ENCODE data around the gene CHAT. TPM values are rescaled to one million over a fixed set of nuclear protein-coding genes. Genes with fewer than 3 reads are reported as not detected.

CHAT gene
- total RNA-seq, 1 experiment from 2014 or later: not detected

GRCh38 chr10:49593564-49593875, 20.3 kb upstream of the CHAT start:
- ChIA-PET CTCF (interaction anchor here (1.5 kb wide), 1 partner anchor 186 kb away, joined by 5 read pairs; no protein-coding TSS in a partner anchor), POLR2A (no interaction called here)
- ATAC-seq: peak; percentile 42
- H3K4me1 ChIP-seq (ENCODE audit: control insufficient read depth, insufficient read depth, low read length): peaks cover 2% of the 10 kb centered on the region; the same call in 1 of the 2 replicates
- BruUV-seq (replicated peaks): no TSS peak
- DNase-seq (ENCODE audit: low read depth, low spot score): no peak
- TF ChIP-seq, protein P1, sequence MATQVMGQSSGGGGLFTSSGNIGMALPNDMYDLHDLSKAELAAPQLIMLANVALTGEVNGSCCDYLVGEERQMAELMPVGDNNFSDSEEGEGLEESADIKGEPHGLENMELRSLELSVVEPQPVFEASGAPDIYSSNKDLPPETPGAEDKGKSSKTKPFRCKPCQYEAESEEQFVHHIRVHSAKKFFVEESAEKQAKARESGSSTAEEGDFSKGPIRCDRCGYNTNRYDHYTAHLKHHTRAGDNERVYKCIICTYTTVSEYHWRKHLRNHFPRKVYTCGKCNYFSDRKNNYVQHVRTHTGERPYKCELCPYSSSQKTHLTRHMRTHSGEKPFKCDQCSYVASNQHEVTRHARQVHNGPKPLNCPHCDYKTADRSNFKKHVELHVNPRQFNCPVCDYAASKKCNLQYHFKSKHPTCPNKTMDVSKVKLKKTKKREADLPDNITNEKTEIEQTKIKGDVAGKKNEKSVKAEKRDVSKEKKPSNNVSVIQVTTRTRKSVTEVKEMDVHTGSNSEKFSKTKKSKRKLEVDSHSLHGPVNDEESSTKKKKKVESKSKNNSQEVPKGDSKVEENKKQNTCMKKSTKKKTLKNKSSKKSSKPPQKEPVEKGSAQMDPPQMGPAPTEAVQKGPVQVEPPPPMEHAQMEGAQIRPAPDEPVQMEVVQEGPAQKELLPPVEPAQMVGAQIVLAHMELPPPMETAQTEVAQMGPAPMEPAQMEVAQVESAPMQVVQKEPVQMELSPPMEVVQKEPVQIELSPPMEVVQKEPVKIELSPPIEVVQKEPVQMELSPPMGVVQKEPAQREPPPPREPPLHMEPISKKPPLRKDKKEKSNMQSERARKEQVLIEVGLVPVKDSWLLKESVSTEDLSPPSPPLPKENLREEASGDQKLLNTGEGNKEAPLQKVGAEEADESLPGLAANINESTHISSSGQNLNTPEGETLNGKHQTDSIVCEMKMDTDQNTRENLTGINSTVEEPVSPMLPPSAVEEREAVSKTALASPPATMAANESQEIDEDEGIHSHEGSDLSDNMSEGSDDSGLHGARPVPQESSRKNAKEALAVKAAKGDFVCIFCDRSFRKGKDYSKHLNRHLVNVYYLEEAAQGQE (IDR thresholded peaks at IDR 0.05; ENCODE audit: insufficient read depth in 1 of 2, low read depth in 2 of 2, low read length in 1 of 2): no peak
- TF ChIP-seq, protein P2, sequence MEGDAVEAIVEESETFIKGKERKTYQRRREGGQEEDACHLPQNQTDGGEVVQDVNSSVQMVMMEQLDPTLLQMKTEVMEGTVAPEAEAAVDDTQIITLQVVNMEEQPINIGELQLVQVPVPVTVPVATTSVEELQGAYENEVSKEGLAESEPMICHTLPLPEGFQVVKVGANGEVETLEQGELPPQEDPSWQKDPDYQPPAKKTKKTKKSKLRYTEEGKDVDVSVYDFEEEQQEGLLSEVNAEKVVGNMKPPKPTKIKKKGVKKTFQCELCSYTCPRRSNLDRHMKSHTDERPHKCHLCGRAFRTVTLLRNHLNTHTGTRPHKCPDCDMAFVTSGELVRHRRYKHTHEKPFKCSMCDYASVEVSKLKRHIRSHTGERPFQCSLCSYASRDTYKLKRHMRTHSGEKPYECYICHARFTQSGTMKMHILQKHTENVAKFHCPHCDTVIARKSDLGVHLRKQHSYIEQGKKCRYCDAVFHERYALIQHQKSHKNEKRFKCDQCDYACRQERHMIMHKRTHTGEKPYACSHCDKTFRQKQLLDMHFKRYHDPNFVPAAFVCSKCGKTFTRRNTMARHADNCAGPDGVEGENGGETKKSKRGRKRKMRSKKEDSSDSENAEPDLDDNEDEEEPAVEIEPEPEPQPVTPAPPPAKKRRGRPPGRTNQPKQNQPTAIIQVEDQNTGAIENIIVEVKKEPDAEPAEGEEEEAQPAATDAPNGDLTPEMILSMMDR (IDR thresholded peaks at IDR 0.05): no peak
- TF ChIP-seq TCF7L2 (IDR thresholded peaks at IDR 0.05; ENCODE audit: low read depth, low read length) (no peak), POLR2AphosphoS5 (IDR thresholded peaks at IDR 0.05; ENCODE audit: low read depth, low read length) (no peak), SIN3A (IDR thresholded peaks at IDR 0.05; ENCODE audit: borderline replicate concordance, insufficient read depth, low read depth, low read length) (no peak)
- no peaks in the 10 kb centered on the region for H3K36me3 ChIP-seq (ENCODE audit: control insufficient read depth, insufficient read depth, low read length)
- in situ Hi-C loops (cut with HindIII; ENCODE audit: low pct_unique_long_range_greater_than_20kb, low sequenced_read_pairs) (no loop called here), intact Hi-C loops (cut with micrococcal nuclease; ENCODE audit: unreplicated experiment) (loop anchor here (5.0 to 10.0 kb wide), 3 partner anchors 189 to 629 kb away; no protein-coding TSS in a partner anchor)
- no peak overlapping the region for H3K27ac ChIP-seq (ENCODE audit: low read length)
- H3K4me3 ChIP-seq (ENCODE audit: low read depth in 2 of 2, low read length in 2 of 2): no peak overlapping the region
- H3K9me3 ChIP-seq (ENCODE audit: control insufficient read depth, insufficient read depth, low read depth, low read length): no peaks in the 10 kb centered on the region
- H3K27me3 ChIP-seq (ENCODE audit: control insufficient read depth, insufficient read depth, low read length): peaks cover 2% of the 10 kb centered on the region; the same call in 1 of the 2 replicates

GRCh38 chr10:49593998-49594397, 19.8 kb upstream of the CHAT start:
- no TSS peak for BruUV-seq (replicated peaks)
- no peaks in the 10 kb centered on the region for H3K36me3 ChIP-seq (ENCODE audit: control insufficient read depth, insufficient read depth, low read length)
- H3K27ac ChIP-seq (ENCODE audit: low read length): no peak overlapping the region
- ChIA-PET POLR2A (no interaction called here), CTCF (interaction anchor here (1.5 kb wide), 1 partner anchor 186 kb away, joined by 5 read pairs; no protein-coding TSS in a partner anchor)
- in situ Hi-C loops (cut with HindIII; ENCODE audit: low pct_unique_long_range_greater_than_20kb, low sequenced_read_pairs) (no loop called here), intact Hi-C loops (cut with micrococcal nuclease; ENCODE audit: unreplicated experiment) (loop anchor here (5.0 to 10.0 kb wide), 3 partner anchors 188 to 628 kb away; no protein-coding TSS in a partner anchor)
- DNase-seq (ENCODE audit: low read depth, low spot score) (no peak), ATAC-seq (no peak)
- H3K9me3 ChIP-seq (ENCODE audit: control insufficient read depth, insufficient read depth, low read depth, low read length): no peaks in the 10 kb centered on the region
- H3K4me3 ChIP-seq (ENCODE audit: low read depth in 2 of 2, low read length in 2 of 2): no peak overlapping the region
- H3K4me1 ChIP-seq (ENCODE audit: control insufficient read depth, insufficient read depth, low read length): peaks cover 2% of the 10 kb centered on the region; the same call in 1 of the 2 replicates
- H3K27me3 ChIP-seq (ENCODE audit: control insufficient read depth, insufficient read depth, low read length): peaks cover 2% of the 10 kb centered on the region; the same call in 1 of the 2 replicates
- TF ChIP-seq POLR2AphosphoS5 (IDR thresholded peaks at IDR 0.05; ENCODE audit: low read depth, low read length) (no peak), TCF7L2 (IDR thresholded peaks at IDR 0.05; ENCODE audit: low read depth, low read length) (no peak), SIN3A (IDR thresholded peaks at IDR 0.05; ENCODE audit: borderline replicate concordance, insufficient read depth, low read depth, low read length) (no peak)
- TF ChIP-seq, protein P1 (IDR thresholded peaks at IDR 0.05; ENCODE audit: insufficient read depth in 1 of 2, low read depth in 2 of 2, low read length in 1 of 2): no peak
- TF ChIP-seq, protein P2 (IDR thresholded peaks at IDR 0.05): no peak

All from Panc1 (cell line).